DND-41 (cell line): ENCODE measurements around the gene DHDDS.

Source experiments
- ATAC-seq: fragments of 200-7000 bp; cut with Tn5 transposase; 3 replicates; pipeline ENCODE4 v1.9.1; 2021; ENCODE audit warnings: low read depth; ENCODE audit not compliant: insufficient read depth
- DNase-seq: peaks from one replicate; pipeline ENCODE4 v3.0.0-alpha.2; 2020
- H2AFZ ChIP-seq: 2 replicates; pipeline ENCODE4 v1.6.0; 2012; ENCODE audit warnings: low read depth, low read length
- H3K27ac ChIP-seq: 2 replicates; pipeline ENCODE4 v1.5.1; 2012; ENCODE audit warnings: low read length, inconsistent platforms
- H3K27me3 ChIP-seq: fragments of 200-600 bp; sonication (generic); 2 replicates; pipeline ENCODE4 v1.6.0; 2012; ENCODE audit warnings: low read length, mild to moderate bottlenecking, inconsistent platforms; ENCODE audit not compliant: insufficient read depth, poor library complexity
- H3K36me3 ChIP-seq: 2 replicates; pipeline ENCODE4 v1.5.1; 2012; ENCODE audit warnings: low read length, inconsistent platforms; ENCODE audit not compliant: insufficient read depth
- H3K4me1 ChIP-seq: 2 replicates; pipeline ENCODE4 v1.5.1; 2012; ENCODE audit warnings: mild to moderate bottlenecking, low read length; ENCODE audit not compliant: insufficient read depth
- H3K4me2 ChIP-seq: 2 replicates; pipeline ENCODE4 v1.6.0; 2012; ENCODE audit warnings: mild to moderate bottlenecking, moderate library complexity, low read length, inconsistent platforms; ENCODE audit not compliant: insufficient read depth
- H3K4me3 ChIP-seq, 2 experiments: fragments of 200-600 bp in 1 of 2; shearing (Covaris generic) in 1 of 2; 2 replicates each; pipeline ENCODE4 v1.5.1; 2012 to 2016; ENCODE audit warnings: inconsistent platforms in 2 of 2, low read length in 2 of 2, mild to moderate bottlenecking in 2 of 2, low read depth in 1 of 2, moderate library complexity in 1 of 2
- H3K79me2 ChIP-seq: 2 replicates; pipeline ENCODE4 v1.6.0; 2012; ENCODE audit warnings: low read length, inconsistent platforms; ENCODE audit not compliant: insufficient read depth
- H3K9ac ChIP-seq: 2 replicates; pipeline ENCODE4 v1.6.0; 2012; ENCODE audit warnings: low read depth, mild to moderate bottlenecking, inconsistent platforms, low read length, moderate library complexity
- H3K9me3 ChIP-seq: 2 replicates; pipeline ENCODE4 v1.5.1; 2012; ENCODE audit warnings: low read length, moderate library complexity, mild to moderate bottlenecking, inconsistent platforms; ENCODE audit not compliant: insufficient read depth, severe bottlenecking
- H4K20me1 ChIP-seq: 2 replicates; pipeline ENCODE4 v1.6.0; 2012; ENCODE audit warnings: low read length; ENCODE audit not compliant: insufficient read depth
- CTCF ChIP-seq: IDR thresholded peaks from 2 replicates; pipeline ENCODE4 v1.5.1; 2012; ENCODE audit warnings: borderline replicate concordance, low read length, moderate library complexity, mild to moderate bottlenecking; ENCODE audit not compliant: poor library complexity, severe bottlenecking; ENCODE audit errors: extremely low read depth
- EZH2 ChIP-seq: IDR thresholded peaks from 3 replicates; pipeline ENCODE4 v1.6.1; 2012; ENCODE audit warnings: borderline replicate concordance, low read depth, mild to moderate bottlenecking, moderate library complexity, low read length, inconsistent platforms; ENCODE audit not compliant: severe bottlenecking

Gene DHDDS

DNA sequence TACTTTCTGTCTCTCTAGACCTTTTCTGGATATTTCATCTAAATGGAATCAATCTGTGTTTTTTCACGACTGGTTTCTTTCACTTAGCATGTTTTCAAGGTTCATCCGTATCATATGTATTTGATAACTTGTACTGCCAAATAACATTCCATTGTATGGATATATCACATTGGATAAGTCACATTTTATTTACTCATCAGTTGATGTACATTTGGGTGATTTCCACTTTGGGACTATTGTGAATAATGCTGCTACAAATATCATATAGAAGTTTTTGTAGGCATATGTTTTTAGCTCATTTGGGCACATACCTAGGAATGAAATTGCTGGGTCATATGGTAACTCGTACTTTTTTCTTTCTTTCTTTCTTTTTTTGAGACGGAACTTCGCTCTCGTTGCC lies 46.9 kb downstream of the DHDDS start:
- H3K4me1 ChIP-seq, result peaks cover 14% of the 10 kb centered on the region
- H3K9ac ChIP-seq, result no peak overlapping the region
- no peak for ATAC-seq
- H3K4me3 ChIP-seq, result no peak overlapping the region
- peaks cover 45% of the 10 kb centered on the region for H3K36me3 ChIP-seq
- peaks cover 29% of the 10 kb centered on the region for H4K20me1 ChIP-seq
- H3K4me2 ChIP-seq, result no peak overlapping the region
- no peak overlapping the region for H3K27ac ChIP-seq
- H3K27me3 ChIP-seq, result no peaks in the 10 kb centered on the region
- DNase-seq, result no peak
- no peak for TF ChIP-seq EZH2
- no peak for TF ChIP-seq CTCF
- peaks cover 14% of the 10 kb centered on the region for H3K79me2 ChIP-seq
- H2AFZ ChIP-seq, result no peak overlapping the region
- no peaks in the 10 kb centered on the region for H3K9me3 ChIP-seq

GRCh38 chr1:26482921-26483320 lies 50.8 kb downstream of the DHDDS start:
- H3K9me3 ChIP-seq, result no peaks in the 10 kb centered on the region
- H3K4me3 ChIP-seq, result no peak overlapping the region
- no peaks in the 10 kb centered on the region for H3K4me1 ChIP-seq
- H3K27ac ChIP-seq, result no peak overlapping the region
- DNase-seq (no peak), ATAC-seq (no peak)
- TF ChIP-seq CTCF, result no peak
- H3K9ac ChIP-seq, result no peak overlapping the region
- H4K20me1 ChIP-seq, result no peaks in the 10 kb centered on the region
- H2AFZ ChIP-seq, result no peak overlapping the region
- H3K36me3 ChIP-seq, result peaks cover 12% of the 10 kb centered on the region; the same call in 1 of the 2 replicates
- no peak overlapping the region for H3K4me2 ChIP-seq
- no peaks in the 10 kb centered on the region for H3K79me2 ChIP-seq
- H3K27me3 ChIP-seq, result no peaks in the 10 kb centered on the region

DNA sequence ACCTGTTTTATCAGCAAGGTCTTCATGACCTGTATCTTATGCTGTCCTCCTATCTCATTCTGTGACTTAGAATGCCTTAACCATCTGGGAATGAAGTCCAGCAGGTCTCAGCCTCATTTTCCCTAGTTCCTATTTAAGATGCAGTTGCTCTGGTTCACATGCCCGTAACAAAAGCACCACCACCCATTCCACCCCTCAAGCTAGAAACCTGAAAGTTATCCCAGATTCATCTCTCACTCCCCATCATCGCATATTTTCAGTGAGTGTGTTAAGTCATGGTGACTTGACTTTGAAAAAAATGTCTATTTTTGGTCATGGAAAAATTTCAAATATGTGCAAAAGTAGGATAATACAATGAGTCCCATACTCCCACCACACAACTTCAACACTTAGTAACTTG lies 51.9 kb downstream of the DHDDS start:
- Histone ChIP-seq H3K9ac (no peak overlapping the region), H3K79me2 (no peaks in the 10 kb centered on the region), H3K27me3 (no peaks in the 10 kb centered on the region), H2AFZ (no peak overlapping the region), H3K4me1 (no peaks in the 10 kb centered on the region), H3K9me3 (no peaks in the 10 kb centered on the region), H3K4me3 (no peak overlapping the region), H4K20me1 (no peaks in the 10 kb centered on the region), H3K36me3 (peaks cover 6% of the 10 kb centered on the region; the same call in 1 of the 2 replicates), H3K4me2 (no peak overlapping the region), H3K27ac (no peak overlapping the region)
- TF ChIP-seq EZH2 (no peak), CTCF (no peak)
- ATAC-seq (no peak), DNase-seq (no peak)

DNA sequence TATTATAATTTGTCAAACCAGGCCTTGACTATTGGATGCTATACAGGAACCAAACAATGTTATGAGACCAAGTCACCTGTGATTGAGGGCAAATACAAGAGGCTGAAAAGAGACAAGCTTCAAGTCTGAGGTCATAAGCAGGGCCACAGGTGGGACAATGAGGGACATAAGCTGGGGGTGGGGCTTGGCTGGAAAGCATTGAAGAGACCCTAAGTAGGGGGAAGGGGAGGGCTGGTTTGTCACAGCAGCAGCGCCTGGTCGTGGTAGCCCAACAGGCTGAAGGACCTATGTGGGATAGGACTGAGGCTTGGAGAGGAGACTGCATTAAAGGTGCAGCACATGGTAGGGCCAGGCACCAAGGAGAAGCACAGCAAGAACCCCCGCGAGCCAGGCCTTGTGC lies 58.0 kb downstream of the DHDDS start:
- H4K20me1 ChIP-seq, result no peaks in the 10 kb centered on the region
- no peaks in the 10 kb centered on the region for H3K79me2 ChIP-seq
- H2AFZ ChIP-seq, result no peak overlapping the region
- no peaks in the 10 kb centered on the region for H3K4me1 ChIP-seq
- TF ChIP-seq EZH2, result no peak
- TF ChIP-seq CTCF, result no peak
- no peaks in the 10 kb centered on the region for H3K27me3 ChIP-seq
- no peak overlapping the region for H3K4me3 ChIP-seq
- no peak overlapping the region for H3K9ac ChIP-seq
- H3K36me3 ChIP-seq, result no peaks in the 10 kb centered on the region
- H3K27ac ChIP-seq, result no peak overlapping the region
- no peak for ATAC-seq
- no peaks in the 10 kb centered on the region for H3K9me3 ChIP-seq
- DNase-seq, result no peak
- H3K4me2 ChIP-seq, result no peak overlapping the region
